ENCODE measurements around the gene CES2.
"Not testable (repeated sequence)": the region's sequence is repeated elsewhere in the genome, so short reads cannot be mapped to it uniquely, and the experiment has no call there.

CES2 gene

DNA sequence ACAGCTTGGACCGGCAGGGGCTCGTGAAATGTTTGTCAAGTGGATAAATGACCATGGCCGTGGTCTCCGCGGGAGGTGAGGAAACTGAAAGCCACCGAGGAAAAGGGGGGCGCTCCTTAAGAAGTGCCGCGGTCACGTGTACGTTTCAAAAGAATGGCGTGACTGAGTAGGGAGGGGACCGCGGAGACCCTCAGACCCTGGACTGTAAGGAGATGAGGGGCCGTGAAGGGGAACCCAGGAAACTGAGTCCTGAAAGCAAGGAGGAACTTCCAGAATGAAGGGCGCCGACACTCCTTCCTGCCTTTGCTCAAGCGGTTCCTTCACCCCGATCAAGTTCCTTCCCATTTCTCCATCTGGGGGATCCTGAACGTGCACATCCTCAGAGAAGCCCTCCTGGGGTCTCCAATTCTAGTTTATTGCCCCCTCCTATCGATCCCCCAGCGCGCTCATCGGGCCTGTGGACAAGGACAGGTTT, 440 bp upstream of the CES2 start:
- DNase-seq (ENCODE audit: low spot score) = not testable (repeated sequence)

DNA sequence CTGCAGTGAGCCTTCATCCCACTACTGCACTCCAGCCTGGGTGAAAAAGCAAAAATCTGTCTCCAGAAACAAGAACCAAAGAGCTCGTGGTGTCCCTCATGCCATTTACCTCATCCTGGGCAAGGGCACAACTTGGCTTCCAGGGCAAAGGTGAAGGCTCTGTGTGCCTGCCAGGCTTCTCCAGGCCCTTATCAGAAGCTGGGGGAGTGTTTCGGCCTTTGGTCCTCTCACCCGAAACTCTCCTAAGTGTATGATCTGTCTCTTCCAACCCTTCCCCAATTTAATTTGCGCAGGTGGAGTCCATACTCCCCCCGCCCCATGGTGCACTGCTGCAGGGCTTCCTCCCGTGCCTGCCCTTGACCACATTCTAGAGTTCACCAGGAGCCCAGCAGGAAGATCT, 1.1 kb downstream of the CES2 start:
- DNase-seq (ENCODE audit: low spot score) = no peak

DNA sequence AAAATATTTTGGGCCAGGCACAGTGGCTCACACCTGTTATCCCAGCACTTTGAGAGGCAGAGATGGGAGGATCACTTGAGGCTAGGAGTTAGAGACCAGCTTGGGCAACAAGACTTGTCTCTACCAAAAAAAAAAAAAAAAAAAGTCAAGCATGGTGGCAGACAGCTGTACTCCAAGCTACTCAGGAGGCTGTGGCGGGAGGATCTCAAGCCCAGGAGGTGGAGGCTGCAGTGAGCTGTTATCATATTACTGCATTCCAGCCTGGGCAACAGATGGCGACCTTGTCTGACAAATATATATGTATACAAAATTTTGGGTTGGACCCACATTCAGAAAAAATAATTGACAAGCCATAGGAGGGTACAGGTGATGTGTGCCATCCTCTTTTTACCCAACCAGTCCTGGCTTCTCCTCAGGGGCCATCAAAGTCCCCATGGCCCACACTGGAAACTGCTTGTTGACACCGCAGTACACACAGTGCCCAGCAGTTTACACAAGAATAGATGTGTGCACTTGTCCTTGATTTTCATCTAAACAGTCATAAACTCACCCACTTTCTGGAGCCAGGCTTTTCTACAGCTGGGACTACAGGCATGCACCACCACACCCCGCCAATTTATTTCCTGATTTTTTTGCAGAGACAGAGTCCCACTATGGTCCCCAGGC, 1.7 kb downstream of the CES2 start:
- no peak for DNase-seq (ENCODE audit: low spot score)

DNA sequence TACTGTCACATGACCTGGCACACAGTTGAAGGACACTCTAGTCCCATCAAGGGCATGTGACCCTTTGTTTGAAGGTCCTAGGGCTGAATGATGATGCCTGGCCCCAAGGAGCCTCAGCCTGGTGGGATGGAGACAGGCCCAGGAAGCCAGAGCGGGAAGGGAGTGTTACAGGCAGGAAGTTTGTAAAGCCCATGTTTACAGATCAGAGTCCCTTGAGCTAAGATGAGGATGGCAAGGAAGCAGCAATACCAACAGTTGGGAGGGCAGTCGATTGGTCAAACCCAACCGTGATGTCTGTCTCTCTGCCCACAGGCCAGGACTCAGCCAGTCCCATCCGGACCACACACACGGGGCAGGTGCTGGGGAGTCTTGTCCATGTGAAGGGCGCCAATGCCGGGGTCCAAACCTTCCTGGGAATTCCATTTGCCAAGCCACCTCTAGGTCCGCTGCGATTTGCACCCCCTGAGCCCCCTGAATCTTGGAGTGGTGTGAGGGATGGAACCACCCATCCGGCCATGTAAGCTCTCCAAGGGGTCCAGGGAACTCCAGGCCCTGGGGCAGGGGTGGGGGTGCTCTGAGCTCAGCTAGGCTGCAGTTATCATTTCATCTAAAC, 2.5 kb downstream of the CES2 start:
- DNase-seq (ENCODE audit: low spot score) = no peak

DNA sequence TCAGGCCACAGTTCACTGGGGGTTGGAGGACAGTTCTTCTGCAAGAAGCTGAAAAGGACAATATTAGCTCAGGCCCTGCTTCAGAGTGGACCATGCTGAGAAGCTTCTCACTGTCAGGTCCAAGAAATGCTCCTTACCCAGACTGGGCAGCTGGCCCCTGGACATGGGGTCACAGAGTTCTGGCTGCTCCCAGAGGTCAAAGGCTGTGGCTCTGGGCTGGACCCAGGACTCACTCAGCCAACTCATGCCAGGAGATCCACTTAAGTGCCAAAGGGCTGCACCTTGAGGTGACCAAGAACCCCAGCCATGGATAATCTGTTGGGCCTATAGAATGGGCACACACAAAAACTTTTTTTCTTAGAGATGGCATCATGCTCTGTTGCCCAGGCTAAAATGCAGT, 4.0 kb downstream of the CES2 start:
- no peak for DNase-seq (ENCODE audit: low spot score)

DNA sequence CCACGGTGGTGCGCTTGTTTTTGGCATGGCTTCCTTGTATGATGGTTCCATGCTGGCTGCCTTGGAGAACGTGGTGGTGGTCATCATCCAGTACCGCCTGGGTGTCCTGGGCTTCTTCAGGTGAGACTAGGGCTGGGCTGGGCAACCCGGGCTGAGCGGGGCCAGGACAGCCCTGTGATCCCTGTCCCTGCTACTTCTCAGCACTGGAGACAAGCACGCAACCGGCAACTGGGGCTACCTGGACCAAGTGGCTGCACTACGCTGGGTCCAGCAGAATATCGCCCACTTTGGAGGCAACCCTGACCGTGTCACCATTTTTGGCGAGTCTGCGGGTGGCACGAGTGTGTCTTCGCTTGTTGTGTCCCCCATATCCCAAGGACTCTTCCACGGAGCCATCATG, 4.9 kb downstream of the CES2 start:
- no peak for DNase-seq (ENCODE audit: low spot score)

DNA sequence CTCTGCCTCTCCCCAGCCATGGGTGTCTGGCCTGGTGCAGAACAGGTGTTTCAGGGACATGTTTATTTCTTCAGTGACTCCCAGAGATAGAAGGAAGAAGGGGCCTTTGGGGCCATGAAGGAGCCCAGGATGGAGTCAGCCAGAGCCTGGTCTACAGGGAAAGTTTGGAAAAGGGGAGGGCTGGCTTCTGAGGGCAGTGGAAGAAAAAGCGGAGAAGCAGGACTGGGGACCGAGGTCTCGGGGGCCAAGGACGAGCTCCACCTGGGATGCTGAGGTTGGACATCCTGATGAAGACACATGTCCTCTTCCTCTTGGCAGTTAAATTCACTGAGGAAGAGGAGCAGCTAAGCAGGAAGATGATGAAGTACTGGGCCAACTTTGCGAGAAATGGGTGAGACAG, 7.7 kb downstream of the CES2 start:
- no peak for DNase-seq (ENCODE audit: low spot score)

DNA sequence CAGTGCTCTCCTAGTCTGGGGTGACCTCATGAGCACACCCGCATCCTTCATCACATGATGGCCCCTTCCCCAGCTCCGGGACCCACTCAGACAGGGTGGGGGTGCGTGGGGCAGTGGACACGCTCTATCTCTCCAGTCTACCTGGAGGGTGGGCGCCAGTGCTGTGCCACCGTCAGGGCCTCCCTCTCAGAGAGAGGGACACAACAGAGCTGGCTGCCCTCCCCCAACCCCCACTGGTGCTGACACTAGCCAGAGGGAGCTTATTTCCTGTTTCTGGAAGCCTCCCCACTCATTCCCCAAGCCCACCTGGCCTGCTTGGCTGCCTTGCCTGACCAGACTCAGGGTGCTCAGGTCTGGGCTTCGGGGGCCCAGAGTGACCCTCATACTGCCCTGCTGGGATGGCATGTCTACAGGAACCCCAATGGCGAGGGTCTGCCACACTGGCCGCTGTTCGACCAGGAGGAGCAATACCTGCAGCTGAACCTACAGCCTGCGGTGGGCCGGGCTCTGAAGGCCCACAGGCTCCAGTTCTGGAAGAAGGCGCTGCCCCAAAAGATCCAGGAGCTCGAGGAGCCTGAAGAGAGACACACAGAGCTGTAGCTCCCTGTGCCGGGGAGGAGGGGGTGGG, 8.2 kb downstream of the CES2 start:
- DNase-seq (ENCODE audit: low spot score) = no peak

DNA sequence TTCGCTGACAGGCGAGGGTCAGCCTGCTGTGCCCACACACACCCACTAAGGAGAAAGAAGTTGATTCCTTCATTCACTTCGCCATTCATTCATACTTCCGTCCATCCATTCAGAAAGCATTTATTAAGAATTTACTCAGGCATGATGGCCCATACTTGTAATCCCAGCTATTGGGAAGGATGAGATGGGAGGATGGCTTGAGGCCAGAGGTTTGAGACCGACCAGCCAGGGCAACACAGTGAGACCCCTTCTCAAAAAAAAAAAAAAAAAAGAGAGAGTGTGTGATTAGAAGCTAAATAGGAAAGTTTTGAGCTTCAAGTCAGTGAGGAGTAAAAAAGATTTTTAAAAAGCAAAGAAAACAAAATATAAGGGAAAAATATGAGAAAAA, 8.7 kb downstream of the CES2 start:
- DNase-seq (ENCODE audit: low spot score) = no peak

DNA sequence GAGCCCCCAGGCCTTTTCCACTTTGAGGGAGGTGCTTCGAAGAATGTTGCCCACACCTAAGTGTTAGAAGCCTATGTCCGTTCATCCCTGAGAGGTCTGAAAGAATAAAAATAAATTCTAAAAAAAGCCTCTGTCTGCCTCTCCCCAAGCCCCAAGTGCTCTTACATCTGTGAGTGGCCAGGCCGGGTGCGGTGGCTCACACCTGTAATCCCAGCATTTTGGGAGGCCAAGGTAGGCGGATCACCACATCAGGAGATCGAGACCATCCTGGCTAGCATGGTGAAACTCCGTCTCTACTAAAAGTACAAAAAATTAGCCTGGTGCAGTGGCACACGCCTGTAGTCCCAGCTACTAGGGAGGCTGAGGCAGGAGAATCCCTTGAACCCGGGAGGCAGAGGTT, 9.7 kb downstream of the CES2 start:
- not testable (repeated sequence) for DNase-seq (ENCODE audit: low spot score)

DNA sequence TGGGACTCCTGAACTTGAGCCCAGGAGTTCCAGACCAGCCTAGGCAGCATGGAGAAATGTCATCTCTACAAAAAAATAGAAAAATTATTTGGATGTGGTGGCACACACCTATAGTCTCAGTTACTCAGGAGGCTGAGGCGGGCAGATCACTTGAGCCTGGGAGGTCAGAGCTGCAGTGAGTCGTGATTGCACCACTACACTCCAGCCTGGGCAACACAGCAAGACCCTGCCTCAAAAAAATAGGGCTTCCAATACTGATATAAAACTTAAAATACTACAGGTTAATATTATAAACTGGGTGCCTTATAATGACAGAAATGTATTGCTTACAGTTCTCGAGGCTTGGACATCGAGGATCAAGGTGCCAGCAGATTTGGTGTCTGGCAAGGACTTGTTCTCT, 10.6 kb downstream of the CES2 start:
- DNase-seq (ENCODE audit: low spot score) = no peak

DNA sequence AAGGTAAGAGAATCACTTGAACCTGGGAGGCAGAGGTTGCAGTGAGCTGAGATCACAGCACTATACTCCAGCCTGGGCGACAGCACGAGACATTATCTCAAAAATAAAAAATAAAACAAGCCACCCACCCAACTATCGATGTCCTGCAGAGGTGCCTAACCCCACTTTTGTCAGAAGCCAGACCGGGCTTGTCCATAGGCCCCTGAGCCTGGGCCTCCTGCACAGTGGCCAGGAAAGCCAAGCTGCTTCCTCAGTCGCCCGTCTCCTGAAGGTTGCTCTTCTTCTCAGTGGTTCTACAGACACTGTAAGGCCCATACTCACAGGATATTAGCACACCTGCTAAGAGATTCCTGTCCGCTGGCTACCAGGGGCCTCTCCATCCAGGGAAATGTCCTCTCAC, 11.2 kb downstream of the CES2 start:
- DNase-seq (ENCODE audit: low spot score) = no peak

DNA sequence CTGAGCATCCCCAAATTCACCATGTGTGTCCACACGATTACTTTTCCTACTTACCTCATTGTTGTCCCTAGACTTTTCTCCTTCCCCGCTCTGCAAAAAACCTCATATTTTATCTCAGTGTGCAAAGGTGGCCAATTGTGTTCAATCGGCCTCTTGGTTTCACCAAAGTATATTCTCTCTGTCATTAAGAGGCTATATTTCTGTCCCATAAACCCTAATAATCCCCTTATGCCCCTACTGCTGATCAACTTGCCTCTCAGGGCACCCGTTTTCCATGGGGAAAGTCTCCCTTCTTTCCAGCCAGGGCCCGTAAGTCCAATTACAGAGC, 11.6 kb downstream of the CES2 start:
- no peak for DNase-seq (ENCODE audit: low spot score)

DNA sequence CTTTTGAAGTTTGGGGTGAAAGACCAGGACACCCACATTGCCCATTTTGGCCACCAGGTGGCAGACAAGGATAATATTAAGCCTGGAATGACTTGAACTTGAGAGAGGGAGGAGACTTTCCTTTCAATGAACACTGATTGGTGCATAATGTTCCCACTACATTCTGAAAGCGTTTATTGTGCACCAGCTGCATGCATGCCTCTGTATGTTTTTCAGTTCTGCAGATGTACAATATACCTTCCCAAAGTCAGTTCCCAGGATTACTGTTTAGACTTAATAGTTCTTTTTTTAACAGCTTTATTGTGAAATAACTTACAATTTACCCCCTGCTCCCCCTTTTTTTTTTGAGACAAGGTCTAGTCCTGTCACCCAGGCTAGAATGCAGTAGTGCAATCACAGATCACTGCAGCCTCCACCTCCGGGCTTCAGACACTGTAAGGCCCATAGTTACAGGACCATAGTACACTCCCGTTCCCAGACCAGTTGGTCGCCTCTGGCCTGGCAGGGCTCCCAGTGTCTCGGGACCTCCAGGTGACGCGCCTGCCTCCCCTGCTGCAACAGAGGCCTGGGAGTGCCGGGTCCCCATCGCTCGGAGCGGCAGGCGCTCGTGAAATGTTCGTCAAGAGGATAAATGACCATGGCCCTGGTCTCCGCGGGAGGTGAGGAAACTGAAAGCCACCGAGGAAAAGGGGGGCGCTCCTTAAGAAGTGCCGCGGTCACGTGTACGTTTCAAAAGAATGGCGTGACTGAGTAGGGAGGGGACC, 12.2 kb downstream of the CES2 start:
- DNase-seq (ENCODE audit: low spot score) = peak; percentile 84

DNA sequence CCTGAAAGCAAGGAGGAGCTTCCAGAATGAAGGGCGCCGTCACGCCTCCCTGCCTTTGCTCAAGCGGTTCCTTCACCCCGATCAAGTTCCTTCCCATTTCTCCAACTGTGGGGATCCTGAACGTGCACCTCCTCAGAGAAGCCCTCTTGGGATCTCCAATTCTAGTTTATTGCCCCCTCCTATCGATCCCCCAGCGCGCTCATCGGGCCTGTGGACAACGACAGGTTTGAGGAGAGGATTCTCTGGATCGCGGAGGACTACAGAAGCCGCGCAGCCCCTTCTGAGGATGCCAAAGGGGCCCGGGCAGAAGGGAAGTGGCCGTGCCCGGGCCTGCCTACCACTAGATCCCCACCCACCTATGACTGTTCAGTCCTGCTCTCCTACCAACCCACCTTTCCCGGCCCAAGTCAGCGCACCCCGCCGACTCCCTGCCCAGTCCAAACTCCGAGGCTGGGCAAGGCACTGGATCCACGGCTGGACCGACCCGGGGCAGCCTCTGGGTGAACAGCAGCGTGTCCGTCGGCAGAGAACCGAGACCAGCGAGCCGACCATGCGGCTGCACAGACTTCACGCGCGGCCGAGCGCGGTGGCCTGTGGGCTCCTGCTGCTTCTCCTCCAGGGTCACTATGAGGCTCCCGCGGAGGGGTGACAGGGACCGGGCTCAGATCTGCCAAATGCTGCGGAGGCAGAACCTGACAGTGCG, 13.0 kb downstream of the CES2 start:
- no peak for DNase-seq (ENCODE audit: low spot score)

DNA sequence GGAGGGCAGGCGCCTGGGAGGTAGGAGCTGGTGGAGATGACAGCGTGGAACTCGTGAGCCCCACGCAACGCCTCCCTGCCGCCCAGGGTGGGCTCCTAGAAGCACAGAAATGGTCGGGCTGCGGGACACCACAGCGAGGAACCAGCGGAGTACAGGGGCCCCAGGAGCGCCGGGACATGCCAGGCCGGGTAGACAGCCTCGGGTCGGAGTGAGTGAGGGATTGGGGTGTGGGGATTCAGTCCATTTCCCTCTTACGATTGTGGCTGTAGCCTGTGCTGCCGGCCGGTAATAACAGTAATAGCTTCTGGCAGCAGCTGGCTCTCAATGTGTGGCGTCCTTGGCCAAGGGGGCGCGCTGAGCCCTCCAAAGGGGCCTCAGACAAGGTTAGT, 13.5 kb downstream of the CES2 start:
- no peak for DNase-seq (ENCODE audit: low spot score)

DNA sequence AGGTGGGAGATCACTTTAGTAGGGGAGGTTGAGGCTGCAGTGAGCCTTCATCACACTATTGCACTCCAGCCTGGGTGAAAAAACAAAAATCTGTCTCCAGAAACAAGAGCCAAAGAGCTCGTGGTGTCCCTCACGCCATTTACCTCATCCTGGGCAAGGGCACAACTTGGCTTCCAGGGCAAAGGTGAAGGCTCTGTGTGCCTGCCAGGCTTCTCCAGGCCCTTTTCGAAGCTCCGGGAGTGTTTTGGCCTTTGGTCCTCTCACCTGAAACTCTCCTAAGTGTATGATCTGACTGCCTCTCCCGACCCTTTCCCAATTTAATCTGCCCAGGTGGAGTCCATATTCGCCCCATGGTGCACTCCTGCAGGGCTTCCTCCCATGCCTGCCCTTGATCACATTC, 14.2 kb downstream of the CES2 start:
- DNase-seq (ENCODE audit: low spot score) = no peak

DNA sequence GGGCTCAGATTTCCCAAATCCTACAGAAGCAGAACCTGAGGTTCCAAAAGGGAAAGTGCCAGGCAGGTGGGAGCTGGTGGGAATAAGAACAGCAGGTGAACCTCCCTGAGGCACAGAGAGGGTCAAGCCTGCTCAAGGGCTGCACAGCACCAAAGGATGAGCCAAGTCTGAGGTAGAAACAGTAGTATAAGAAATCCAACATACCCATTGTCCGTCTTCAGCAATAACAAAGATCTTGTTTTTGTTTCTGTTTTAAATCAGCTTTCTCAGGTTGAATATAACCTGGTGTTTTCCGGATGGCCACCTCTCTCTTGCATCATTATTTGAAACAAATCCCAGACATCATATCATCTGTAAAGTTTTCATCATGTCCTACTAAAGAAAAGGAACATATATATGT, 15.1 kb downstream of the CES2 start:
- DNase-seq (ENCODE audit: low spot score) = no peak

DNA sequence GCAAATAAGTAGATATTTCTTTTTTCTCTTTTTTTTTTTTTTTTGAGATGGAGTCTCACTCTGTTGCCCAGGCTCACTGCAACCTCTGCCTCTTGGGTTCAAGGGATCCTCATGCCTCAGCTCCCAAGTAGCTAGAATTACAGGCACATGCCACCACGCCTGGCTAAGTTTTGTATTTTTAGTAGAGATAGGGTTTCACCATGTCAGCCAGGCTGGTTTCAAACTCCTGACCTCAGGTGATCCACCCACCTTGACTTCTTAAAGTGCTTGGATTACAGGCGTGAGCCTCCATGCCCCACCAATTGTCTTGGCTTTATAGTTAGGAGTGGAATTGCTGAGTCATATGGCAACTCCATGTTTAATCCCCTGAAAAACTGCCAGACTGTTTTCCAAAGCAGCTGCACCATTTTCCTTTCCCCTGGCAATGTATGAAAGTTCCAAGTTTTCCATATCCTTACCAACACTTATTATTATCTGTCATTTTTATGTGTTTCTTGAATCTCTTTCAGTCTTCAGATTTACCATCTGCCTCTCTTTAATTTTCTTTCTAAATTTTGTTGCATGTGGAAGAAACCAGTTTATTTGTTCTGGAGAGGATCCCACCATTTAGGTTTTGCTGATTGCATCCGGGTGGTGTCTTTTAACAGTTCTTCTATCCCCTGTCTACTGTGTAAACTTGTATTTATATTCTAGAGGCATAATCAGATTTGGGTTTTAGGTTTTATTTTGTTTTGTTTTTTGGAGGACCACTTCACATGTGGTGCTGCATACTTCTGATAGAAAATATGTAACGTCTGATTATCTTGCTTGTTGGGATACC, 15.9 kb downstream of the CES2 start:
- DNase-seq (ENCODE audit: low spot score) = no peak

DNA sequence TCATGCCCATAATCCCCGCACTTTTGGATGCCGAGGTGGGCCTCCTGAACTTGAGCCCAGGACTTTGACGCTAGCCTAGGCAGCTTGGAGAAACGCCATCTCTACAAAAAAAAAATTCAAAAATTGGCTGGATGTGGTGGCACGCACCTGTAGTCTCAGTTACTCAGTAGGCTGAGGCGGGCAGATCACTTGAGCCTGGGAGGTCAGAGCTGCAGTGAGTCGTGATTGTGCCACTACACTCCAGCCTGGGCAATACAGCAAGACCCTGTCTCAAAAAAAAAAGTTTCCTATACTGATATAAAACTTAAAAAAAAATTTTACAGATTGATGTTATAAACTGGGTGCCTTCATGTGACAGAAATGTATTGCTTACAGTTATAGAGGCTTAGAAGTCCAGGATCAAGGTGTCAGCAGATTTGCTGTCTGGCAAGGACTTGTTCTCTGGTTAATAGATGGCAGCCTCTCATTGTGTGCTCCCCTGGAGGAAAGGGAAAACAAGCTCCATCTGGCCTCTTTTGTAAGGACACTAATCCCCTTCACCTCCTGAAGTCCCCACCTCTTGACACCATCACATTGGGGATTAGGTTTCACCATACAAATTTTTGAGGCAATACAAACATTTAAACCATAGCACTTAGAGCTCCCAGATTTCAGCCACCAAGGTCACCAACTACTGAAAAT, 17.3 kb downstream of the CES2 start:
- no peak for DNase-seq (ENCODE audit: low spot score)

DNA sequence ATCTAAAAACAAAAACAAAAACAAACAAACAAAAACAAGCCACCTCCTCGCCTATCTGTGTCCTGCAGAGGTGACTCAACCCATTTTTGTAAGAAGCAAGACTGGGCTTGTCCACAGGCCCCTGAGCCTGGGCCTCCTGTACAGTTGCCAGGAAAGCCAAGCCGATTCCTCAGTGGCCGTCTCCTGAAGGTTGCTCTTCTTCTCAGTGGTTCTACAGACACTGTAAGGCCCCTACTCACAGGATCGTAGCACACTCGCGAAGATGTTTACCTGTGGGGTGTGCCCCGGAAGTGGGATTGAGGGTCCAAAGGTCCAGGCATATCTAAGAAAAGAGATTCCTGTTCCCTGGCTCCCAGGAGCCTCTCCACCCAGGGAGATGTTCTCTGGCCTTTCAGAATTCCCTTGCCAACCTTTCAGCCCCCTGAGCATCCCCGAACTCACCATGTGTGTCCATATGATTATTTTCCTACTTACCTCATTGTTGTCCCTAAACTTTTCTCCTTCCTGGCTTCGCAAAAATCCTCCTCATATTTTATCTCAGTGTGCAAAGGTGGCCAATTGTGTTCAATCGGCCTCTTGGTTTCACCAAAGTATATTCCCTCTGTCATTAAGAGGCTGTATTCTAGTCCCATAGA, 18.3 kb downstream of the CES2 start:
- DNase-seq (ENCODE audit: low spot score) = no peak
